K562 (cell line): ENCODE results near the gene SATB1. TPM values are rescaled to one million over a fixed set of nuclear protein-coding genes. Genes with fewer than 3 reads are reported as not detected.

Experiments
- ATAC-seq: fragments of 200-7000 bp; cut with Tn5 transposase; 3 replicates; pipeline ENCODE4 v1.9.1; 2020; ENCODE audit warnings: moderate library complexity
- BruUV-seq: library from RNA; stranded (reverse); fragments of 400-500 nt; replicated peaks from 2 replicates; lab custom pipeline; 2021; lab: Mats Ljungman, UMichigan
- CTCF ChIA-PET: fragments of 300-600 bp; formaldehyde crosslinking; extraction: SDS; loops from one replicate; lab custom pipeline; 2021; ENCODE audit warnings: low intra/inter-chr PET ratio; lab: Yijun Ruan, JAX
- POLR2A ChIA-PET: fragments of 300-600, 350-650 bp; sonication (Branson Sonifier 250); formaldehyde crosslinking; extraction: SDS; loops from one replicate; lab custom pipeline; 2021; ENCODE audit warnings: antibody characterized with exemption, inconsistent platforms; lab: Yijun Ruan, JAX
- DNase-seq, 4 experiments: peaks; one replicate each; pipeline versions ENCODE4 v3.0.0 to v3.0.0-alpha.2; 2011 to 2018; ENCODE audit warnings: low spot score in 3 of 4, mixed read lengths in 3 of 4; ENCODE audit errors: extremely low read depth in 1 of 4
- FAIRE-seq: peaks from 2 replicates; lab custom pipeline; 2011; peaks lifted over from hg19 to GRCh38; lab: Jason Lieb, UNC
- H2AFZ ChIP-seq: 2 replicates; pipeline ENCODE4 v1.6.0; 2011; ENCODE audit warnings: low read depth, low read length, control low read depth, inconsistent platforms
- H3K27ac ChIP-seq: fragments of 200-600 bp; 3 replicates; pipeline ENCODE4 v1.8.0; 2011; ENCODE audit warnings: low read depth, mild to moderate bottlenecking, control low read depth, inconsistent platforms, low read length, moderate library complexity, mixed read lengths; ENCODE audit errors: extremely low read depth
- H3K27me3 ChIP-seq, 2 experiments: fragments of 300-600 bp in 1 of 2; 2 replicates in 1 of 2; 3 replicates in 1 of 2; pipeline versions ENCODE4 v1.6.0 to v1.8.0; 2011; ENCODE audit warnings: inconsistent platforms in 2 of 2, low read length in 2 of 2, mild to moderate bottlenecking in 1 of 2, mixed read lengths in 1 of 2, moderate library complexity in 1 of 2; ENCODE audit not compliant: control insufficient read depth in 2 of 2, insufficient read depth in 2 of 2
- H3K36me3 ChIP-seq: fragments of 300-600 bp; 3 replicates; pipeline ENCODE4 v1.8.0; 2011; ENCODE audit warnings: mild to moderate bottlenecking, low read length, inconsistent platforms; ENCODE audit not compliant: control insufficient read depth, insufficient read depth
- H3K4me1 ChIP-seq, 2 experiments: fragments of 200-600 bp in 1 of 2; replicated peaks in 1 of 2; 2 replicates in 1 of 2; 3 replicates in 1 of 2; pipeline versions ENCODE4 v1.5.1 to v1.8.0; 2011; ENCODE audit warnings: inconsistent platforms in 2 of 2, low read length in 2 of 2, mild to moderate bottlenecking in 1 of 2, mixed read lengths in 1 of 2, moderate library complexity in 1 of 2; ENCODE audit not compliant: control insufficient read depth in 2 of 2, insufficient read depth in 2 of 2
- H3K4me2 ChIP-seq: 2 replicates; pipeline ENCODE4 v1.6.1; 2011; ENCODE audit warnings: low read length, control low read depth, inconsistent platforms, mixed read lengths; ENCODE audit not compliant: insufficient read depth
- H3K4me3 ChIP-seq: fragments of 200-600 bp; sonication (generic), shearing (Covaris generic); 2 replicates; pipeline ENCODE4 v1.5.1; 2016; ENCODE audit warnings: control low read depth, inconsistent platforms
- H3K79me2 ChIP-seq: fragments of 200-600 bp; 3 replicates; pipeline ENCODE4 v1.8.0; 2011; ENCODE audit warnings: low read length, inconsistent platforms; ENCODE audit not compliant: control insufficient read depth, insufficient read depth
- H3K9ac ChIP-seq, 2 experiments: 2 replicates each; pipeline versions ENCODE4 v1.6.0 to v1.6.1; 2011; ENCODE audit warnings: low read depth in 2 of 2, low read length in 2 of 2, control low read depth in 1 of 2, inconsistent platforms in 1 of 2, mild to moderate bottlenecking in 1 of 2, mixed read lengths in 1 of 2; ENCODE audit not compliant: insufficient read depth in 1 of 2
- H3K9me1 ChIP-seq: one replicate; pipeline ENCODE4 v1.6.0; 2011; ENCODE audit warnings: inconsistent platforms, mild to moderate bottlenecking, low read length, moderate library complexity; ENCODE audit not compliant: control insufficient read depth, insufficient read depth
- H3K9me3 ChIP-seq: replicated peaks from 2 replicates; pipeline ENCODE4 v1.5.1; 2011; ENCODE audit warnings: low read depth, low read length, inconsistent platforms; ENCODE audit not compliant: control insufficient read depth, insufficient read depth
- H4K20me1 ChIP-seq: replicated peaks from 2 replicates; pipeline ENCODE4 v1.6.1; 2011; ENCODE audit warnings: low read length, inconsistent platforms, mixed read lengths; ENCODE audit not compliant: control insufficient read depth, insufficient read depth
- ELF1 ChIP-seq: fragments of 200-800 bp; sonication (Bioruptor generic); IDR thresholded peaks from 2 replicates; pipeline ENCODE4 v1.6.1; 2016; ENCODE audit warnings: missing genetic modification characterization, missing compliant biosample characterization
- EWSR1 ChIP-seq: fragments of 450-650 bp; IDR thresholded peaks from 2 replicates; pipeline ENCODE4 v1.6.1; 2018; ENCODE audit warnings: borderline replicate concordance, mild to moderate bottlenecking, low read depth, moderate library complexity; ENCODE audit not compliant: partially characterized antibody
- KLF10 ChIP-seq: fragments of 250-450 bp; sonication (Bioruptor Pico); IDR thresholded peaks from 2 replicates; pipeline ENCODE4 v1.6.1; 2021; ENCODE audit warnings: matching md5 sums
- SMARCA4 ChIP-seq: fragments of 450-650 bp; IDR thresholded peaks from 2 replicates; pipeline ENCODE4 v1.6.1; 2016
- ZNF24 ChIP-seq: fragments of 450-650 bp; IDR thresholded peaks from 2 replicates; pipeline ENCODE4 v1.6.1; 2016
- WGBS: fragments of 100-300 bp; shearing (Covaris generic); methylation state at CpG from one replicate; pipeline ENCODE4 v1.1.6; 2016; ENCODE audit warnings: low coverage, mixed read lengths; ENCODE audit not compliant: insufficient coverage; ENCODE audit errors: missing lambda C conversion rate; 5-methylcytosine and 5-hydroxymethylcytosine counted together
- in situ Hi-C: fragments of 300-500 bp; cut with MboI; formaldehyde crosslinking; loops from 4 replicates; pipeline ENCODE4 v1.15.0; 2018; ENCODE audit warnings: inconsistent platforms, mixed read lengths
- intact Hi-C: fragments of 100-400 bp; cut with micrococcal nuclease; formaldehyde crosslinking; loops from 2 replicates; pipeline ENCODE4 v1.14.2; 2022
- polyA plus RNA-seq, 8 experiments: library from polyadenylated mRNA; depleted of rRNA in 4 of 8; stranded (reverse) in 5 of 8; unstranded in 3 of 8; fragments of >200 nt; fragmentation: Nextera tagmentation in 2 of 8; fragmentation: Illumina TruSeq in 1 of 8; extraction: Ambion mirVana in 2 of 8; extraction: Trizol in 1 of 8; gene quantifications; 2 replicates each; pipeline versions ENCODE4 v1.2.1 to v1.2.3, GENCODE V29; 2011 to 2014; ENCODE audit warnings: inconsistent platforms in 1 of 8, missing spikeins in 1 of 8
- total RNA-seq, 7 experiments: library from RNA; depleted of rRNA in 6 of 7; stranded (reverse); fragments of >200 nt in 6 of 7; fragmentation: Illumina TruSeq in 2 of 7; extraction: Trizol in 2 of 7; gene quantifications; 2 replicates each; pipeline versions ENCODE4 v1.2.1 to v1.2.3, GENCODE V29; 2011 to 2021; ENCODE audit warnings: low replicate concordance in 1 of 7
- TF ChIP-seq, protein P1 (sequence below): sonication (generic); formaldehyde crosslinking; IDR thresholded peaks from 2 replicates; pipeline ENCODE4 v1.8.0; 2023; ENCODE audit warnings: mild to moderate bottlenecking, missing genetic modification reagents

Gene SATB1
- total and polyA plus RNA-seq, 9 of the 15 experiments (the other 6 are each of a cell fraction or from before 2014, with no cell fraction given) = 0.03 to 2.5 (median 0.15) TPM; not detected in 1

GRCh38 chr3:18398448-18398847, 26.7 kb downstream of the SATB1 start:
- Histone ChIP-seq H3K79me2 (no peaks in the 10 kb centered on the region), H3K9me3 (no peaks in the 10 kb centered on the region), H3K27ac (no peak overlapping the region), H2AFZ (no peak overlapping the region), H3K4me1 (no peaks in the 10 kb centered on the region), H3K4me3 (no peak overlapping the region), H3K27me3 (no peaks in the 10 kb centered on the region), H3K9me1 (no peaks in the 10 kb centered on the region), H3K4me2 (no peak overlapping the region), H3K36me3 (no peaks in the 10 kb centered on the region), H3K9ac (no peak overlapping the region), H4K20me1 (no peaks in the 10 kb centered on the region)
- TF ChIP-seq SMARCA4 (no peak), ZNF24 (no peak), EWSR1 (no peak), KLF10 (no peak), ELF1 (no peak)
- TF ChIP-seq, protein P1, sequence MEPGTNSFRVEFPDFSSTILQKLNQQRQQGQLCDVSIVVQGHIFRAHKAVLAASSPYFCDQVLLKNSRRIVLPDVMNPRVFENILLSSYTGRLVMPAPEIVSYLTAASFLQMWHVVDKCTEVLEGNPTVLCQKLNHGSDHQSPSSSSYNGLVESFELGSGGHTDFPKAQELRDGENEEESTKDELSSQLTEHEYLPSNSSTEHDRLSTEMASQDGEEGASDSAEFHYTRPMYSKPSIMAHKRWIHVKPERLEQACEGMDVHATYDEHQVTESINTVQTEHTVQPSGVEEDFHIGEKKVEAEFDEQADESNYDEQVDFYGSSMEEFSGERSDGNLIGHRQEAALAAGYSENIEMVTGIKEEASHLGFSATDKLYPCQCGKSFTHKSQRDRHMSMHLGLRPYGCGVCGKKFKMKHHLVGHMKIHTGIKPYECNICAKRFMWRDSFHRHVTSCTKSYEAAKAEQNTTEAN (CRISPR knock-in tag) = no peak
- in situ Hi-C loops = no loop called here
- CTCF ChIA-PET = no interaction called here
- DNase-seq (no peak), FAIRE-seq (no peak), ATAC-seq (no peak)
- 0% methylated on average over 1 of the region's 1 CpG for WGBS
- no TSS peak for BruUV-seq
- intact Hi-C loops = no loop called here
- POLR2A ChIA-PET = interaction anchor here (0.7 kb wide), 1 partner anchor 9 kb away, joined by 3 read pairs; no protein-coding TSS in a partner anchor
